ENCODE results near the gene OXLD1. TPM values are rescaled to one million over a fixed set of nuclear protein-coding genes. Genes with fewer than 3 reads are reported as not detected.
A peak's percentile ranks its signal among the peaks of the same experiment; 100 is the strongest.

Gene OXLD1
- total RNA-seq, 1 donor from 2014 or later = 29.7 TPM

DNA sequence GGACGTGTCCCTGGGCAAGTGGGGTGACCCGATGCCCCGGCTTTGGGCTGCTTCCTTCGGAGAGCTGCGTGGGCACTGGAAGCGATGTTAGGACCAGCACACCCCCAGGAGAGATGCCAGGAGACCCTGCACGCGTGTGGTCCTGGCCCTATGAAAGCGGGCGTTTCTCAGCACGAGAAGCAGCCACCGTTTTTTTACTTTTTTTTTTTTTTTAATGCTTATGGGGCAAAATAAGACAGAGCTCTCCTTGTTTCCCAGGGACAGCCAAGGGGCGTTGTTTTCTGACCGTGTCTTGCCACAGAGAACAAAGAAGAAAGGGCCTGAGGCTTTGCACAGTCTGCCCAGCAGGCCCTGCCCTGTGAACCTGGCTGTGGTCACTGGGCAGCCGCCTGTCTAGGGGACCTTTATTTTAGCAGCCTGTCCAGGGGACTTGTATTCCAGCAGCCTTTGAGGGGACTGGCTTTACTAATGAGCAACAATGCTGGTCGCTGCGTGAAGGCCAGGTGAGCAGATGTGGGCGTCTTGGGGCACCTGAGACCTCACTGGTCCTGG, 46.7 kb upstream of the OXLD1 start:
- TF ChIP-seq, protein P1, sequence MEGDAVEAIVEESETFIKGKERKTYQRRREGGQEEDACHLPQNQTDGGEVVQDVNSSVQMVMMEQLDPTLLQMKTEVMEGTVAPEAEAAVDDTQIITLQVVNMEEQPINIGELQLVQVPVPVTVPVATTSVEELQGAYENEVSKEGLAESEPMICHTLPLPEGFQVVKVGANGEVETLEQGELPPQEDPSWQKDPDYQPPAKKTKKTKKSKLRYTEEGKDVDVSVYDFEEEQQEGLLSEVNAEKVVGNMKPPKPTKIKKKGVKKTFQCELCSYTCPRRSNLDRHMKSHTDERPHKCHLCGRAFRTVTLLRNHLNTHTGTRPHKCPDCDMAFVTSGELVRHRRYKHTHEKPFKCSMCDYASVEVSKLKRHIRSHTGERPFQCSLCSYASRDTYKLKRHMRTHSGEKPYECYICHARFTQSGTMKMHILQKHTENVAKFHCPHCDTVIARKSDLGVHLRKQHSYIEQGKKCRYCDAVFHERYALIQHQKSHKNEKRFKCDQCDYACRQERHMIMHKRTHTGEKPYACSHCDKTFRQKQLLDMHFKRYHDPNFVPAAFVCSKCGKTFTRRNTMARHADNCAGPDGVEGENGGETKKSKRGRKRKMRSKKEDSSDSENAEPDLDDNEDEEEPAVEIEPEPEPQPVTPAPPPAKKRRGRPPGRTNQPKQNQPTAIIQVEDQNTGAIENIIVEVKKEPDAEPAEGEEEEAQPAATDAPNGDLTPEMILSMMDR (IDR thresholded peaks at IDR 0.05) = no peak
- Histone ChIP-seq H3K4me3 (peak overlapping the region; percentile 86), H3K4me1 (peaks cover 33% of the 10 kb centered on the region), H3K27me3 (ENCODE audit: low read depth) (no peaks in the 10 kb centered on the region), H3K36me3 (no peaks in the 10 kb centered on the region), H3K9me3 (no peaks in the 10 kb centered on the region), H3K27ac (no peak overlapping the region)
- intact Hi-C loops (cut with DNase I) = no loop called here
- ATAC-seq = no peak
- DNase-seq = no peak

DNA sequence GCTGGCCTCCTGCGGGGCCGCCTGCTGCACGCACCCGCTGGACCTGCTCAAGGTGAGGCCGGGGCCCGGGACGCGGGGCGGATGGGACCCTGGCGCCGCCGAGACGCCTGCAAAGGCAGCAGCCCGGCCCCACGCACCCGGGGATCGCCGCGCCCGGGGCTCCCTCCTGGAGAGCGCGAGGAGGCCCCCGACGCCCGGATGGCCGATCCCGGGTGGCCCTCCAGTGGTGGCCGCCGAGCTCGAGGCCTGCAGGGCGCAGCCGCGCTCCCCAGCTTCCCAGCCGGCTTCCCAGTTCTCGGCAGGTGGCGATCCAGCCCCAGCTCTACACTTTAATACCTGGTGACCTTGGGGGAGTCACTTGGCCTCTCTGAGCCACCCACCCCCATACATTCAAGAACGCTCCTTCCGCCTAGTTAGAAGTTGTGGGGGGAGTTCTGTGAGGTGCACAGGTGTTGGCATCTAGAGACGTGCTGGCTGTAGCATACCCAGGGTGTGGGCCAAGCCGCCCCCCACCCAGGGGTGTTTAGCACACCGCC, 46.1 kb upstream of the OXLD1 start:
- H3K27ac ChIP-seq = peak overlapping the region; percentile 49
- no peaks in the 10 kb centered on the region for H3K27me3 ChIP-seq (ENCODE audit: low read depth)
- H3K9me3 ChIP-seq = no peaks in the 10 kb centered on the region
- no peak for DNase-seq
- intact Hi-C loops (cut with DNase I) = no loop called here
- H3K4me1 ChIP-seq = peaks cover 33% of the 10 kb centered on the region
- TF ChIP-seq, protein P1 (IDR thresholded peaks at IDR 0.05) = no peak
- peak overlapping the region; percentile 86 for H3K4me3 ChIP-seq
- H3K36me3 ChIP-seq = peaks cover 3% of the 10 kb centered on the region
- peak; percentile 6 to 29 for ATAC-seq

DNA sequence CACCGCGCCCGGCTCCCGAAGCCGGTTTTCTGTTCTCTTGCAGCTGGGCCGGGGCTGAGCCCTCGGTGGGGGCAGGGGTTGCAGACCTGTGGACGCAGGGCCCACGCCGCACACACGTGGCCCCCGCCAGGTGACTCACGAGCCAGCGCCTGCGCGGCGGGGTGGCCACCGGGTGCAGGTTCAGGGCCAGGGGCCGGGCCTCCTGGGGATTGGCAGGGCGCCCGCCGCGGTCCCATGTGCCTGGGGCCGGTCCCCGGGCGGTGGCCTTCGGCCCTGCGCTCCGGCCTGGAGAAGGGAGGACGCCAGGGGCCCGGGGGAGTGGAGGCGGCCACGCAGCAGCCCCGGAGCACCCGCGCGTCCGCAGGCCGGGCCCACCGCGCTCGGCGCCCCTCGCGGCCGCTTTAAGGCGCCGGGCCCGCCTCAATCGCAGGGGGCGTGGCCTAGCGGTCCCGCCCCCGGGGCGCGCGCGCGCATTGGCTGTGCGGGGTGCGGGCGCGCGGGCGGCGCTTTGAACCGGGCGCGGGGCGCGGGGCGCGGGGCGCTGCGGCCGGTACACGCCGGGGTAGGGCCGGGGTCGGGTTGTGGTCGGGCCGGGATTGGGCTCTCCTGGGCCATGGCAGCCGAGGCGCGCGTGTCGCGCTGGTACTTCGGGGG, 45.5 kb upstream of the OXLD1 start, which contains the start of gene SLC25A10:
TSS of gene SLC25A10 (plus strand) at position 471 of the 654 bp plus-strand sequence. CDS start at position 614, 143 bp downstream.
- peak within 1 kb of the TSS; percentile 60 for H3K27ac ChIP-seq
- ATAC-seq (peak; percentile 90), DNase-seq (peak; percentile 90)
- no peaks in the 10 kb centered on the region for H3K27me3 ChIP-seq (ENCODE audit: low read depth)
- TF ChIP-seq, protein P1 (IDR thresholded peaks at IDR 0.05) = no peak
- intact Hi-C loops (cut with DNase I) = no loop called here
- H3K36me3 ChIP-seq = peaks cover 9% of the 10 kb centered on the region
- H3K9me3 ChIP-seq = no peaks in the 10 kb centered on the region
- H3K4me1 ChIP-seq = peaks cover 33% of the 10 kb centered on the region
- H3K4me3 ChIP-seq = peak within 1 kb of the TSS; percentile 86

DNA sequence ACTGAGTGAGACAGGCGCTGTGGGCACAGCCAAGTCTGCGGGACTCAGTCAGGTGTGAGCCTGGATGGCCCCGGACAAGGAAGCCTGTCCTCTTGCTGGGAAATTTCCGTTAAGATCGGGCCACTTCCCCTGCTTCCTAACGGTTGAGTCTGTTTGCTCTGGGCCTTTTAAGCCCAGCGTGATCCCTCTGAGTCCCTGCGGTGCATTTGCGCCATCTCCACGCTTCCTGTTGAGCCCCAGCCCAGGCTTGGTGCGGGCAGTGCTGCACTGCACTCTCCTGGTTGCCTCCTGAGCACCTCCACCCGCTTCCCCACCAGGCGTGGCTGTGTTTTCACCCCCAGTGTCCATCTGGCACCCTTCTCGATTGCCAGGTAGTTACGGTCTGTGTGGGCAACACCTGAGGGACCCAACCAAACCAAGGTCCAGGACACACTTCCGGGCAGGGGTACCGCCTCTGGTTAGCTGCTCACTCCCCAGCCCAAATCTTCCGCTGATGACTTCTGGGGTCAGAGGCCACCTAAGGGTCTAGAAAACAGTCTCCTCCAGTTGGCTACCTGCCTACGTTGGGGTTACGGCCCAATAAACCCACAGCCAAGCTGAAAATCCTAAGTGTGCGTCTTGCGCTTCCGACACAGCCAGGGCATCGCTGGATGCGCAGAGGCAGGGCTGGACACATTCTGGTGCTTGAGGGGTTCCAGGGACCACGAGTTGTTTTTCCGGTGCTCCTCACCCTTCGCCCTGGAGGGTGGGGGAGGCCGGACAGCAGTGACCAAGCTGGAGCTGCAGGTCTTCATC, 44.3 kb upstream of the OXLD1 start:
- H3K9me3 ChIP-seq = no peaks in the 10 kb centered on the region
- no peaks in the 10 kb centered on the region for H3K27me3 ChIP-seq (ENCODE audit: low read depth)
- DNase-seq = no peak
- H3K4me3 ChIP-seq = peak overlapping the region; percentile 86
- peaks cover 22% of the 10 kb centered on the region for H3K36me3 ChIP-seq
- intact Hi-C loops (cut with DNase I) = no loop called here
- no peak for ATAC-seq
- H3K27ac ChIP-seq = no peak overlapping the region
- TF ChIP-seq, protein P1 (IDR thresholded peaks at IDR 0.05) = no peak
- peaks cover 33% of the 10 kb centered on the region for H3K4me1 ChIP-seq

DNA sequence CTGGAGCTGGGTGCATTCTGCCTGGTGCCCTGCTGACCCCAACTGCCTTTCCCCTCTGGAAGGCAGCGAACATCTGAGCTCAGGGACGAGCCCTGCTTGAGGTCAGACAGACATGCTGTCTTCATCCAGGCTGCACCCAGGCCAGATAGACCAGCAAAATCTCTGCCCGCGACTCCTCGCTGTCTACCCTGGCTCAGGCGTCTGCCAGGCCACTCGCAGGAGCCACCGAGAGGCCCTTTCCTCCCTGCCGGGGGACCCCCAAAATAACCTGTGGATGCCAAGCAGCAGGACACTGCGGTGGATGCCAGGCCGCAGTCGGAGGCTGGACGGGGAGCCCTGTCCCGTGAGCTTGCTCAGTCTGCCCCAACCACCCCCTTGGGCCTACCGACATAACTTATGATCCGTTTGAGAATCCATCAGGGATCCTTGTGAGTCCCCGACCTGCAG, 42.4 kb upstream of the OXLD1 start:
- TF ChIP-seq, protein P1 (IDR thresholded peaks at IDR 0.05) = no peak
- H3K4me1 ChIP-seq = peaks cover 39% of the 10 kb centered on the region
- DNase-seq (no peak), ATAC-seq (no peak)
- no peak overlapping the region for H3K4me3 ChIP-seq
- no peaks in the 10 kb centered on the region for H3K27me3 ChIP-seq (ENCODE audit: low read depth)
- H3K27ac ChIP-seq = no peak overlapping the region
- intact Hi-C loops (cut with DNase I) = no loop called here
- peaks cover 25% of the 10 kb centered on the region for H3K36me3 ChIP-seq
- no peaks in the 10 kb centered on the region for H3K9me3 ChIP-seq
